Lower leg skin (tissue), 3 donors: ENCODE data around the gene RPTOR.

Experiments
- CTCF ChIP-seq, 3 donors: fragments of 450-650 bp; IDR thresholded peaks; one replicate each; pipeline ENCODE4 v1.5.1; 2016; ENCODE audit warnings: antibody characterized with exemption in 3 of 3, mild to moderate bottlenecking in 3 of 3, moderate library complexity in 2 of 3
- POLR2A ChIP-seq, 2 donors: fragments of 450-650 bp; IDR thresholded peaks; one replicate each; pipeline ENCODE4 v1.6.1; 2016 to 2017; ENCODE audit warnings: antibody characterized with exemption in 2 of 2, mild to moderate bottlenecking in 1 of 2, moderate library complexity in 1 of 2

DNA sequence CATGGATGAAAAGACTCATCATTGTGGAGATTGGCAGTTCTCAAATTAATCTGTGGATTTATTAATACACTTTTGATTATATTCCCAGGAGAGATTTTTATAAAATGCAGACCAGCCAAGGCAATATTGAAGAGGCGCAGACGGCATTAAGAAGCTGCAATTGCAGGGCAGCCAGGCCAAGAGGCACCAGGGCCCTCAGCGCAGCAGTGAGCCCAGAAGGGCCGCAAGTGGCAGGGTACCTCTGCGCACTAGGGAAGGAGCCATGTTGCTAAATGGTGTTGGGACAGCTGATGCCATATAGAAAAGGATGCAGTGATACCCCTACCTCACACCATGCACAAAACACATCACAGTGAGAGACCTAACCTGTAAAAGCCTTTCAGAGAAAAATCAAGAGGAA, 410.4 kb downstream of the RPTOR start:
- TF ChIP-seq CTCF (IDR thresholded peaks at IDR 0.05) (no peak), POLR2A (IDR thresholded peaks at IDR 0.05) (no peak)
